Cardiac septum (tissue), 1 donor: ENCODE data around the gene MEP1B. TPM values are rescaled to one million over a fixed set of nuclear protein-coding genes. Genes with fewer than 3 reads are reported as not detected.
"Not testable (repeated sequence)": the region's sequence is repeated elsewhere in the genome, so short reads cannot be mapped to it uniquely, and the experiment has no call there.

ENCODE experiments used
- DNase-seq: peaks from one replicate; pipeline ENCODE4 v3.0.0-alpha.2; 2020; ENCODE audit warnings: low spot score
- intact Hi-C: fragments of 100-400 bp; cut with DNase I; formaldehyde crosslinking; loops from one replicate; pipeline ENCODE4 v1.14.0; 2022
- total RNA-seq: library from RNA; stranded (reverse); fragmentation: NEBNext Ultra II Directional; extraction: Animal tissue kit (Norgen Biotek cat#: 25700); gene quantifications from one replicate; pipeline ENCODE4 v1.2.1, GENCODE V29; 2021
- donor health status: DM: no; HTN: no; CAD: no.

MEP1B gene
- total RNA-seq, 1 donor from 2014 or later = 0.13 TPM

DNA sequence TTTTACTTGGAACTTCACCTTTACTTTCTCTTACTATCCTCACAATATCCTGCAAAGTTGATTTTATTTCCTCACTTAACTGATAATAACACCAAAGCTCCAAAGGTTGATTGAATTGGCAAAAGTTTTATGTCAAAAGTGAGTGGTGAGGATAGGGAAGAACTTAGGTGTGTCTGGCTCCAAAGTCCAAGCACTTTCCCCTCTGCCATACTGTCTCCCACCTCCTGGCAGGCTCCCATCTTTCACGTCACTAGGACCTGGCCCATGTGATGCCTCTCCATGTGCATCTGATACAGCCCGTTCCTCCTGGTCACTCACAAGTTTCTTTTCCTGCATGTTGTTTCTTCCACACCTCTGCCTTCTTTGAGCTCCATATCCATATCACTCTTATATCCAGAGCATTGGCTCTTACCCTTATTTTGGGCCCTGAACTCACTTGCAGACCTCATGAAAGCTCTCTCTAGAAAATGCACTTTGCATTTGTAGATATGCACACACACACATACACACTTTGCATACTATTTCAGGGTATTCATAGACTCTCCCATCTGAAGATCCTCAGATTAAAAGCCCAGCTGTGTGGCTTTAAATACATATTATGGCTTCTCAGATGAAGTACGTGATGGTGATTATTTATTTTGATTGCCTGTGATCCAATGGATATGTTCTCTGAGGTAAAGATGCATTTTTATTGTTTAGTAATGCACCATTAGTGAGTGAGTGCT, 12.3 kb downstream of the MEP1B start:
- intact Hi-C loops = no loop called here
- no peak for DNase-seq

DNA sequence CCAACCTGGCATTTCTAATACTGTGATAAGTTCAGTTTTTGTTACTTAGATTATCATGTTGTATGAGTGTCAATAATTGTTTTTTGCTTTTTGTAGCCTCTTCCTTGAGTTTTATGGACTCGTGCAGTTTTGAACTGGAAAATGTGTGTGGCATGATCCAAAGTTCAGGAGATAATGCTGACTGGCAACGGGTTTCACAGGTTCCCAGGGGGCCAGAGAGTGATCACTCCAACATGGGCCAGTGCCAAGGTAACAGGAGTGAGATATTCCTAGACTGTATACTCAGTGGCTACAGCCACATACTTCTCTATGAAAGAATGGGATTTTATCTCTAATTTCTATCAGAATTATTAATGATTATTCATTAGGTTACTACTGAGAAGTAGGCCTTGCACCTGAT, 18.2 kb downstream of the MEP1B start:
- no peak for DNase-seq
- intact Hi-C loops = no loop called here

DNA sequence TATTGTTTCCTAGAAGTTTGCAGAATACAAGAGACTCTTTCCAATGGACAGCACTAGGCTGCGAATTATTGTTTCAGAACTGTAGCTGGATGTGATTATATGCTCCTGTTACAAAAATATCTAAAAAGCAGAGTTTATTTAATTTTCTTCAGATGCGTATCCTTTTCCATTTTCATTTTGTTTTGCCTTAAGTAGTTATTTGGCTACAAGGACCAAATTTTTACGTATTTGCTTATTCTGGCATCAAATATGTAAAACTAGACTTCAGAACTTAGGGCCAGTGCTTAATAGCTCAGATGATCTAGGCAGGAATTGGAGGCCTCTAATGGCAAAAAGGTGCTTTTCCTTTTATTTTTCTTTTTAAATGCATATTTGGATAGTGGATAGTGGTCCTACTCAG, 18.7 kb downstream of the MEP1B start:
- intact Hi-C loops = no loop called here

DNA sequence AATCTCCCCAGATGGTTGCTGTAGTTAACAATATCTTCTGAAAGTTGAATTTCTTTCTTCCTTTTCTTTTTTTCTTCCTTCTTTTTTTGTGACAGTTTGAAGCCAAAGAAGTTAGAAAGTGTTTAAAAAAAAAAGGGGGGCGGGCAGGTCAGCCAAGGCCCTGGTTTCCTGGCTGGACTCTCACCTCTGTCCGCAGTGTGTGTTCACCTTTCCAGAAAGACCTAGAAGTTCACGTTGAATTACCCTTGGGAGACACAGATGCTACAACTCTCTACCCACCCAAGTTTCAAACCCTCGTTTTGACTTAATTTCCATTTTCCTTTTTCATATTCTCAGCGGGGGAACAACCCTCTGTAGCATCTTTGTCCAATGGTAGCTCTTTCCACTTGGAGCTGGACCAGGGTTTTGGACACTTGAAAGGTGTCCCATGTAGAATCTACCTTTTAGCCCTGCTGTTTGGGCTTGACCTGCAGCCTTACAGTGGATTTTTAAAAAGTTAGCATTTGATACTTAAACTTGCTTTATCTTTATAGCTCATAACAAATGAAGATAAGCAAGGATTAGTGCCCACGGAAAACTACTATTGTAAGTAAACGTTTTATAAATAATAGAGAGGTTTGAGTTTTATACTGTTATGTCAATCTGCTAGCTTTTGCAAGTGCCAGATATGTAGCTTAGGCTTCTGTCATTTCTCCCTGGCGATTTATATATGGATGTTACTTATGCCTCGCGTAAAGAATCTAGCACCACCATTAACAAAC, 20.0 kb downstream of the MEP1B start:
- no peak for DNase-seq
- intact Hi-C loops = no loop called here

More for the DNA sequence above, 18.7 kb downstream of the MEP1B start:
- DNase-seq = no peak

DNA sequence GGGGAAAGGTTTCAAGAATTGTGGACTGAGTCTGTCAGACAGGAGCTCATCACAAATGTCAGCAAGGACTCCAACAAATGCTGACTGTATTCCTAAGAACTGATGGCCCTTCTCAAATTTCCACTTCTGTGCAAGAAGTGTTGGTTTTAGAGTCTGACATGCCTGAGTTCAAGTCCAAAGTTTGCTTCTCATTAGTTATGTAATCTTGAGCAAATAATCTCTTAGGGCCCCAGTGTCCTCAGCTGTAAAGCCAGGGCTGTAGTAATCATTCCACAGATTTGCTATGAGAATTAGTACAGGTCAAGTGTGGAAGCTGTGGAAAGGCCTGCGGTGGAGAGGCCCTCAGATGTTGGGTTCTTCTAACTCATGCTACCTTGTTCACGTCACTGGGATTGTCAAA, 23.9 kb downstream of the MEP1B start:
- DNase-seq = no peak
- intact Hi-C loops = no loop called here

DNA sequence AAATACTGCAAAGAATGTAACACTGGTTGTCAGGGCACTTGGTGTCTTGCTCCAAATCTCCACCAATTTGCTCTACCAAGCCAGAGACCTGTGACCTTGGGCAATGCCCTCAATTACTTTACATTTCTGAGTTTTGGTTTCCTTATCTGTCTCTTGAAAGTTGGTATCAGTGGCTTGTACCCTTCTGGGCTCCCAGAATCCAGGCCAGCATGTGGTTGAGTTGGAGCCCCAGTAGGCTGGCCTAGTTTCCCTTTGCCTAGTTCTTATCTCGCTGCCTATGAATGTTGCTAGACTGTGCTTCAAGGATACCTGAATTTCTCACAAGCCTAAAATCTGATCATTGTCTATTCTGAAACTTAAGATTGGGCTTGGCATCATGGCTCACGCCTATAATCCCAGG, 26.6 kb downstream of the MEP1B start:
- intact Hi-C loops = no loop called here
- DNase-seq = no peak

DNA sequence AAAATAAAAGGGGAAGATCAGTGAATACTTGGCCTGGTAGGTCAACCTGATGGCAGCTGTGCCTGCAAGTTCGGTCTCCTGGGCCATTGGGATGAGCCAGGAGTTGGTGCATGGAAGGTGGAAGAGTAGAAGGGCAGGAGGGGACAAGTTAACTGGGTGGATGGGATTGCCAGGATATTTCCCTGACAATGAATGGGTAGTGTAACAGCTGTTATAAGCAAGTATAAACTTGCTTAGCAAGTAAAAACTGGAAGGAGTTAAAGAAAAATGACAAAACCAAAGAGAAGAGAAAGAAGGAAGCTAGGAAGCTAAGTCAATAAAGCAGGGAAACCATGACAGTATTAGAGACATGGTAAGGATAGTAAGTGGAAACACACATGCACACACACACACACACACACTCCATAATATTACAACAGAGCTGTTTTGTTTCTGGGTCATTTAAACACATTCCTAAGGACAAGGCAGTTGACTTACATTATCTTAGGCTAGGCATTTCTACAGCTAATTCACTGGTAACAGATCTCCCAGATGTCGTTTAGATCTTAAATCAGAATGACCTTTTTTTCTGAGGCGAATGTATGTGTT, 29.7 kb downstream of the MEP1B start:
- DNase-seq = no peak
- intact Hi-C loops = no loop called here

DNA sequence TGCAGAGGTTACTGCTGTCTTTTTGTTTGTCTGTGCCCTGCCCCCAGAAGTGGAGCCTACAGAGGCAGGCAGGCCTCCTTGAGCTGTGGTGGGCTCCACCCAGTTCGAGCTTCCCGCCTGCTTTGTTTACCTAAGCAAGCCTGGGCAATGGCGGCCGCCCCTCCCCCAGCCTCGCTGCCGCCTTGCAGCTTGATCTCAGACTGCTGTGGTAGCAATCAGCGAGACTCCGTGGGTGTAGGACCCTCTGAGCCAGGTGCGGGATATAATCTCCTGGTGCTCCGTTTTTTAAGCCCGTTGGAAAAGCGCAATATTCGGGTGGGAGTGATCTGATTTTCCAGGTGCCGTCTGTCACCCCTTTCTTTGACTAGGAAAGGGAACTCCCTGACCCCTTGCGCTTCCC, 43.5 kb downstream of the MEP1B start:
- DNase-seq, intact Hi-C loops: not testable (repeated sequence)

DNA sequence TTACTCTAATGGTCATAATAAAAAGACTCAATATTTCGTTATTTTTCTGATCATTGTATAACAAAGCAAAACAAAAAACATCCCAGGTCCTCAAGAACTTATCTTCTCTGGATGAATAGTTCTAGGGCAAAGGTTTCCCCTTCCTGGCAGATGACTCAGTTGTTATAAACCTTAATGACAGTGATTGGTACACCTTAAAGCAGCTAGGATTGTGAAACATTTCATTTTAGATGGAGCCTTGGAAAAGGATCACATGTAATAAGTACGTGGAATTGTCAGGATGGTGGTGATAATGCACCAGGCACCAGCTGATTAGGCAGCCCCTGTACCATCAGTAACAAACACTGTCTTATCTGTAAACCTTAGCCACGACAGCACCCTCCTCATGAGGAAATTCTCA, 47.2 kb downstream of the MEP1B start:
- intact Hi-C loops = no loop called here
- no peak for DNase-seq

DNA sequence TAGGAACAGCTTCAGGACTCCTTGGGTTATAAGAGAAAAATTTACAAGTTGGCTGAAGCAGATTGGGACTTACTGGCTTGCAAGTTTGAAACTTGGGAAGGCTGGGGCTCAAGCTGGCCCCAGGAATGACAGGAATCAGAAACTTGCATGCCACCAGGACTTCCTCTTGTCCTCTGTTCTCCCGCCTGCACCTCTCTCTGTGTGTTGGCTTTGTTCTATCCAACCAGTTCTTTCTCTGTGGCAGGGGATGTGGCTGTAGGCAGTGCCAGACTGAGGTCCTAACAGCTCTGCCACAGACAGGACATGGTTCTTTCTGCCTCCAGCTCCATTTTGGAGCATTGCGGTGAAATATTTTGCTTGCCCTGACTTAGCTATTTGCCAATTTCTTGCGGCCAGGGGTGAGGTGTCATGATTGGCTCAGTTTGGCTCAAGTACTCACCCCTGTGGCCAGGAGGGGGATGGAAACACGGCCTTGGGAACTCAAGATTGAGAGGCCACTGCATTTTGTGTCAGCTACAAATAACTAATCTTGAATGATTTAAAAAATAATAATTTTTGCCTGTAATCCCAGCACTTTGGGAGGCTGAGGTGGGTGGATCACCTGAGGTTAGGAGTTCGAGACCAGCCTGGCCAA, 48.9 kb downstream of the MEP1B start:
- intact Hi-C loops = no loop called here
- no peak for DNase-seq

DNA sequence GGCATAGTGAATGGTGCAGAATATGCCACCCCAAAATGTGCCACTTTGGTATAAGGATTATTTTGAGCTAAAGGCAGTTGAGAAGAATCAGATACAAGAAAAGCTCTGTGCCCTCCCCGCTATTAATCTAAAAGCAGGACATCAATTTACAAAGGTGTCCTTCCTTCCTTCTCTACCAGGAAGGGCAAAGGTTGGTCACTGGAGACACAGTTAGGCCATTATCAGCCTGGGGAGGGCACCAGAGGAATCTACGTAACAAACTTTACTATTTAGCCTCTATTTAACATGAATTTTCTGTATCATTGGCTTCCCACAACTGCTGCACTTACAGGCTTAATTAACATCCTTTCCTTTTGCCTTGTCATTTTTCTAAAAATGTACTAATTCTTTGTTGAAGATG, 52.6 kb downstream of the MEP1B start:
- DNase-seq = no peak
- intact Hi-C loops = no loop called here

DNA sequence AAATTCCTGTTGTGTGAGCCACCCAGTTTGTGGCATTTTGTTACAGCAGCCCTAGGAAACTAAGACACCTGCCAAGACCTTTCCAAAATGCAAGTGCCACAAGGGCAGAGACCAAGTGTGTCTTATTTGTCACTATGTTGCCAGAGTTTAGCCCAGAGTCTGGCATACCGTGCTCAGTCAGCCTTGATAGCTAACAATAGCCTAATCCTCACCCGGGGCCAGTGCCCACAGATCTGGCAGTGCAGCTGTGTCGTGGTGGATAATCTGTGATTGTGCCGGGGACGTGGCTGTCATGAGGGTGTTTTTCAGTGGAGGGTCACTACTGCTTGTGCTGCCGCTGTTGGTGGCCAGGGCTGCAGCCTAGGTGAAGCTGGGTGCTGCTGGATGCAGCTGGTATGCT, 53.5 kb downstream of the MEP1B start:
- DNase-seq = no peak
- intact Hi-C loops = no loop called here

DNA sequence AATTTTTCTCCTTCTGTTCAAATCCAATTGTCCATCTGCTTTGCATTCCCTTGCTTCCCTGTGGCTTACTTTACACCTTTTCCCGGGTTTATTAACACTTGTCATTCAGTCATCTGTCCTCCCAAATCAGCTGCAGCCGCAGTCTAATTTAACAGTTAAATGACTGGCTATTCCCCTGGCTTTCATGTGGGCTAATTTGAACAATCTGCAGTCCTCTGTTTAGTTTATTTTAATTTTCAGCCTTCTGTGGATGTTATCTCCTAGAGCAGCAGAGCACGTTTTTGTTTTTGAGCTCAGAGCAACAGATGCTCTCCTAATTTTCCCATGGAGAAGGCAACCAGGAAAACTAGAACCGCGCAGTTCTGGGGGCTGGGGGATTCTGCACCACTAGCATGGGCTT, 55.0 kb downstream of the MEP1B start:
- DNase-seq = no peak
- intact Hi-C loops = no loop called here

DNA sequence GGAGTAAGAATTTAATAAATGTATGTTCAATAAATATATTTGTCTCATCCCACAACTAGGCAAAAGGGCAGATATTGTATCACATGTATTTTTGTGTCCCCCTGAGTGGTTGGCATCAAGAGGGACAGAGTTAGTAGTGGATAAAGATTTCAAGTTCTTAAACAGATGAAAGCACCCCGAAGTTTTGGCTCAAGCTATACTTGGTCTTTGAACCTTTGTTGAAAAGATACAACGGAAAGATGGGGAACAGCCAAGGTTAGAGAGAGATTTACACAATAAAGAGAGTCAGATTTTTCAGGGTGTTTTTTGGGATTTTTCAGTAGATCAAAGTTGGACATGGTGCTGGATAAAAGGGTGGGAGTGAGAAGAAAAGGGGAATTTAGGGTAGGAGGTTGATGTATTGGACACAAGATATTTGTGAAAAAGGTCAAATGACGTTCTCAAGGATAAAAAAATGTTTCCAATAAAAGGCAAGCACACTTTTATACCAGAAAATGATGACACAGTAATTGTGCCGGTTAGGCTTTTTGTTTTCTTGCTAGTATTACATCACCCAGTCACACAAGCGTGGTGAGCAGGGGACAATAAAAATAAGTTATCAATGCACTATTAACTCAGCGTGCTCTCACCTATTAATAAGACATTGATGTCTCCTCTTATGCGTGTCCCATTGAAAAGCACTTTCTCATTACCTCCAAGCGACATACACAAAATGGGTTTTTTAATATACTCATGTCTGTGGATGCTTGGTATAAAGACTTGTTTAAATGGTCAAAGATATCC, 59.5 kb downstream of the MEP1B start:
- intact Hi-C loops = no loop called here
- no peak for DNase-seq

DNA sequence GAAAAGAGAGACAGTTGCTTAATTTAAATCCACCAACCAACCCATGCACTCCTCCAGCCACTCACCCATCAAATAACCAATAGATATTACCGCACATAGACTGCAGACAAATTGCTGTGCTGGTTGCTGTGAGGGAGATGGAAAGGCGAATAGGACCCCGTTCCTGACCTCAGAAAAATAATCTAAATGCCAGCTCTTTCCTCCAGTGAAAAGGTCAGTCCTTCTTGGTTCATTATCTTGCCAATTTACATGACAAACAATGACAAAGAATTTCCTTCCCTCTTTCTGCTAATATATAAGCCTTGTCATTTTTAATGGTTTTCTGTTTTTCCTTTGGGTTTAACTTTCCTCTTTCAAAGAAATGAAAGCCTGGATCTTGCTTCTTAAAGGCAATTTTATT, 61.6 kb downstream of the MEP1B start:
- intact Hi-C loops = no loop called here
- DNase-seq = no peak

DNA sequence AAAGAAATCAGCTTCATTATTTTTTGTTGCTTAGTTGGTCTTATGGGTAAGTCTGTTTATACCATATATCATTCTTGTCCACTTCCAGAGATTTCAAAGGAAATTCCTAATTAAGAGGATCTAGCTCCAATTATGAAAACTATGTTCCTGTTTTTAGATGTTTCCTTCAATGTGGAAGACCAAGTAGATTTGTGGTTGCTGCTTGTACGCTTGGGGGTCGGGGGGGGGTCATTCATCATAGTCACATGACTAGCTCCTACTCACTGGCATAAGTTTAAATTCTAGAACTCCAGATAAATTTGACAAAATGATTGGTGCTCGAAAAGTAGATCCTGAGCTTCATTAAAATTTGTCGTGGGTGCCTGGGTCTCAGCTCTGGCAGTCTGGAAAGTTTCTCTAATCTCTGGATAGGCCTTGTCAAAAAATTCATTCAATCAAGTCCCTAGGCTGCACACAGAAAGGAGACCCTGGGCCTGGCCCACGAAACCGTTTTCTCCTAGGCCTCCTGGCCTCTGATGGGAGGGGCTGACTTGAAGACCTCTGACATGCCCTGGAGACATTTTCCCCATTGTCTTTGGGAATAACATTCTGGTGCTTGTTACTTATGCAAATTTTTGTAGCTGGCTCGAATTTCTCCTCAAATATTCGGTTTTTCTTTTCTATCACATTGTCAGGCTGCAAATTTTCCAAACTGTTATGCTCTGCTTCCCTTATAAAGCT, 62.5 kb downstream of the MEP1B start:
- DNase-seq = no peak

DNA sequence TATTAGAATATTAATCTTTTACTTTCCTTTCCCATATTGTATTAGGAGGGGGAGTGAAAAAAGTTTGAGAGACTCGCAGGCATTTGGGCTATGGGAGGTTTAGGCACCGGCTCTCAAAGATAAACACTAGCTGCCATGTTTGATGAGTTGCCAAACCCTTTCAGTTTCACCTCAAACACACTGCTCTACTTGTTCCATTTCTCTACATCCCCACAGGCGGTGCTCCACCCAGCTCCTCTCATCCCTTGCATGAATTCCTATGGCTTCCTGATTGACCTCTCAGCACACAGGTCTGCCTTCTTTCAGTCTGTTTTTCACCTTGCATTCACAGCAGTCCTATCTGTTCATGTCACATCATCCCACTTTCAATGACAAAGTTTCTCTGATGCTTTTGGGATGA, 65.7 kb downstream of the MEP1B start:
- intact Hi-C loops = no loop called here
- DNase-seq = no peak

More for the DNA sequence above, 62.5 kb downstream of the MEP1B start:
- intact Hi-C loops = no loop called here

DNA sequence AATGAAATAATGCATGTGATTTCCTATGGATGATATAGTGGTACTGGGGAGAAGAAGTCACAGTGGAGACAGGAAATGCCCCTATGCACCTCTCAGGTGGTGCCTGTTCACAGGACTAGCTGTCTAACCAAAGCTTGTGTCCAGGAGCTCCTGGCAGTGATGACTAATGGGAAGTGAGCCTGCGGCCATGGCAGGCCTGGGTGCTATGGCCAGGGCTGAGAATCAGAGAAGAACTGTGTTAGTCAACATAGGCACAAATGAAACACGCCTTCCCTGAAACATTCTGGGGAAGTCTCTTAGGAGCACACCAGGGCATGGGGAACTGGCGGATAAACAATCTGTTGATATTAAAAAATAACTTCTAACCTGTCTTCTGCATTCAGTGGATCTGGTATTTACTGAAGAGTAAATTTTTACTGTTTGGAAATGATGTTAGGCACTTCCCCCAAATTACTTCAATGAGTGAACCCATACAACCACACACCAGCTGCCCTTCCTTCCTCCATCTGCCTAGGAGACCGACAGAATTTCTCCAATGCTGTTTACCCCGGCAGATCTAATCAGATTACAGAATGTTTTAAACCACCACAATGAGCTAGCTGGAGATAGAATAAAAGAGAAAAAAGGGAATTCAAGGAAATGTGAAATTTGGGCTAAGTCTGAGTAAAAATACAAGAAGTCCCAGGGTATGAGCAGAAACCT, 67.4 kb downstream of the MEP1B start:
- intact Hi-C loops = no loop called here
- no peak for DNase-seq

DNA sequence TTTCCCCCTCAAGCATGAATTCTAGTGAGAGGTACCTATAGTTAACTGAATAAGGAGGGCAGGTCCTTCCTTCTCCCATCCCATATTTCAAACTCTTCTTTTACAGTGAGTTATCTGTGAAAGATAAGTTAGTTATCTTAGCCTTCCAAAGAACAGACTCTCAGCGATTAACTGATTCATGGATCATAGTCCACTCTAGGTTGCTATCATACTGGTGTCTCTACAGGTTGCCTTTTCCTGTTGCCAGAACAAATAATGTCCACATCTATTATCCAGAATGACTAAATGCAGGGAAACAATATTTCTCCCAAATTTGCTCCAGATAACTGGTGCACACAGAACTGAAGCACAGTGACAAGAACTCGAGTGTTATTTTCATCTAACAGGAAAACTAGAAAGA, 68.3 kb downstream of the MEP1B start:
- no peak for DNase-seq
- intact Hi-C loops = no loop called here
